HG02870 (cell line): ENCODE data around the gene TTLL7.

ENCODE experiments used
- ATAC-seq: cut with Tn5 transposase; IDR thresholded peaks from one replicate; pipeline ENCODE4 v1.9.1; 2021; ENCODE audit warnings: mild to moderate bottlenecking, moderate library complexity; ENCODE audit not compliant: unreplicated experiment

Gene TTLL7, protein sequence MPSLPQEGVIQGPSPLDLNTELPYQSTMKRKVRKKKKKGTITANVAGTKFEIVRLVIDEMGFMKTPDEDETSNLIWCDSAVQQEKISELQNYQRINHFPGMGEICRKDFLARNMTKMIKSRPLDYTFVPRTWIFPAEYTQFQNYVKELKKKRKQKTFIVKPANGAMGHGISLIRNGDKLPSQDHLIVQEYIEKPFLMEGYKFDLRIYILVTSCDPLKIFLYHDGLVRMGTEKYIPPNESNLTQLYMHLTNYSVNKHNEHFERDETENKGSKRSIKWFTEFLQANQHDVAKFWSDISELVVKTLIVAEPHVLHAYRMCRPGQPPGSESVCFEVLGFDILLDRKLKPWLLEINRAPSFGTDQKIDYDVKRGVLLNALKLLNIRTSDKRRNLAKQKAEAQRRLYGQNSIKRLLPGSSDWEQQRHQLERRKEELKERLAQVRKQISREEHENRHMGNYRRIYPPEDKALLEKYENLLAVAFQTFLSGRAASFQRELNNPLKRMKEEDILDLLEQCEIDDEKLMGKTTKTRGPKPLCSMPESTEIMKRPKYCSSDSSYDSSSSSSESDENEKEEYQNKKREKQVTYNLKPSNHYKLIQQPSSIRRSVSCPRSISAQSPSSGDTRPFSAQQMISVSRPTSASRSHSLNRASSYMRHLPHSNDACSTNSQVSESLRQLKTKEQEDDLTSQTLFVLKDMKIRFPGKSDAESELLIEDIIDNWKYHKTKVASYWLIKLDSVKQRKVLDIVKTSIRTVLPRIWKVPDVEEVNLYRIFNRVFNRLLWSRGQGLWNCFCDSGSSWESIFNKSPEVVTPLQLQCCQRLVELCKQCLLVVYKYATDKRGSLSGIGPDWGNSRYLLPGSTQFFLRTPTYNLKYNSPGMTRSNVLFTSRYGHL

DNA sequence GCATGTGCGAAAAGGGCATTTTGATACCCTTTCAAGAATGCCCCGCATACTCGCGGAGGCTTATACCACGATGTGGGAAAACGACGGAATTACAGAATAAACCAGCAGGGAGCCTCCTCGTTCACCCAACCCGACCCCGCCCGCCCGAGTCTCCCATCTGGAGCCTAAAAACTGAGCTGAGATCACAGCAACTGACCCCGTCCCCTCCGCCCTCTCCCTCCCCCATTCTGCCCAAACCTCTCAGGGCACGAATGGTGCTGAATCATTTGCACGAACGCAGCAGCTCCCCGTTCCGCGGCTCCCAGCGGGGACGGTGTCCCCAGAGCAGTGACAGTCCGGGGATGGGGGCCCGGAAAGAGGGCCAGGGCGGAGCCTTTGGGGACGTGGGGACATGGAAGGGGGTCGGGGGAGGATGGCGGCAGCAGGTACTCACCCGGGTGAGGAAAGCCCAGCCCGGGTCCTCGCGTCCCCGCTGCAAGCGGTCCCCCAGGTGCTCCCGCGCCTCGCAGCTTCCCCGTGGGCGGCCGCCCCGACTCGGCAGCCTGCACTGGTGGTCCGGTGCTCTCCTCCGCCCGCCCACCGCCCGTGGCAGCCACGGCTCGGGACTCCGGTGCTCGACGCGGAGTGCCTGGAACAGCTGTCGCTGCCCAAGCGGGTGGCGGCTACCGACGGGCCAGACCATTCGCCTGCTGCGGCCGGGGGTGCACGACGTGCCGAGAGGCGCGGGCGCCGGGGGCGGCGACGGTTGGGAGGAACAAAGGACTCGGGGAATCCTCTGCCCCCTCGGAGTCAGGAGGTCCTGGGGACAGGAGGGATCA, at the start of gene TTLL7:
TSS of gene TTLL7 (minus strand) at position 635 of the 818 bp plus-strand sequence. CDS start 46,921 bp downstream, outside the sequence.
- ATAC-seq = peak; percentile 90

DNA sequence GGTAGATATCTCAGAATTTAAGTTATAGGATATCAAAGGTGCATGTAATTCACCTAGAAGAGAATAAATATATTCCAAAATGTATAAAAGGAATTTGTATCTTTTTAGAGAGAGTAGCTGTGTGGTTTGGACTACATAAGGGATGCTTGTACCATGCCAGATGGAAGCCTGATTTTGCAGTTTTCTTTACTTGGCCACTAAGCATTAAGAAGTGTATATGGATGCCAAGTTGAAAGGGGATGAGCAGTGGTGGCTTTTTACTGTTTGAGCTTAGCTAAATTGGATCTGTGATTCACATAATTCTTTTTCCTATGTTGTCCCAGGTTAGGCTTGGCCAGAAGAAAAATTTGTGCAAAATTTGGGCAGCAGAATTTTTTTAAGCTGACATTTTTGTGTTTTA, 43.5 kb upstream of the TTLL7 start:
- ATAC-seq = no peak

DNA sequence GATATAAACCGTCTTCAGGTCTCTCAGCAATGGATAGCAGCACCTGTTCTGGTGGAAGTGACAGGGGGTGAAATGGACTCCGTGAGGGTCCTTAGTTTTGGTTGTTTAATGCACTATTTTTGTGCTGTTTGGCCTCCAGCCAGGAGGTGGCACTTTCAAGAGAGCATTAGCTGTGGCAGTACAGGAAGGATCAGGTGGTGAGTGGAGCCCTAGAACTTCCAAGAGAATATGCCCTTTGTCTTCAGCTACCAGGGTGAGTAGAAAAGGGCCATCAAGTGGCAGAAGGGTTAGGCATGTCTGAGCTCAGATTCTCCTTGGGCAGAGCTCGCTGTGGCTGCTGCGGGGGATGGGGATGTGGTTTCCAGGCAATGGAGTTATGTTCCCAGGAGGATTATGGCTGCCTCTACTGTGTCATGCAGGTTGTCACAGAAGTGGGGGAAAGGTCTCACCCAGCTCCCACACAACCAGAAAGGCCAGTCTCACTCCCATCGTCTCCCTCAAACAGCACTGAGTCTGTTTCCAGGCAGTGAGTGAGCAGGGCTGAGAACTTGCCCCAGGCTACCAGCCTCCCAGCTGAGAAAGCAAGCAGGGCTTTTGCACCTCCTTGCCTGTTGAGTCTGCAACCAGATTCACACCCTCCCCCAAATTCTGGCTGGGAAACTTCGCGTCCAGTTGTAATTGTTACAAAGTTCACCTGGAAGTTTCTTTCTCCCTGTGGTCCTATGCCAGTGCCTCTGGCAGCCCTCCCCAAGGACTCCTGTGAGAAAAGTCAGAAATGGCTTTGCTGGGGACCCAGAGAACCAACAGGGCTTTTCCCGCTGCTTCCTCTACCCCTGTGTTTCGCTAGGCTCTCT, 39.1 kb upstream of the TTLL7 start:
- no peak for ATAC-seq

DNA sequence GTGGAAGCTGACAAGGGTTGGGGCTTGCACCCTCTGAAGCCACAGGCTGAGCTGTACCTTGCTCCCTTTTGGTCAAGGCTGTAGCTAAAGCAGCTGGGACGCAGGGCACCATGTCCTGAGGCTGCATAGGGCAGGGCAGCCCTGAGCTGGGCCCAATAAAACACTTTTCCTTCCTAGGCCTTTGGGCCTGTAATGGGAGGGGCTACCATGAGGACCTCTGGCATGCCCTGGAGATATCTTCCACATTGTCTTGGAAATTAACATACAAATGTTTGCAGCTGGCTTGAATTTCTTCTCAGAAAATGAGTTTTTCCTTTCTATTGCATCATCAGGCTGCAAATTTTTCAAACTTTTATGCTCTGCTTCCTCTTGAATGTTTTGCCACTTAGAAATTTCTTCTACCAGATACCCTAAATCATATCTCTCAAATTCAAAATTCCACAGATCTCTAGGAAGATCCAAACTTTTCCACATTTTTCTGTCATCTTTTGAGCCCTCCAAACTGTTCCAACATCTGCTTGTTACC, 32.9 kb upstream of the TTLL7 start:
- no peak for ATAC-seq

DNA sequence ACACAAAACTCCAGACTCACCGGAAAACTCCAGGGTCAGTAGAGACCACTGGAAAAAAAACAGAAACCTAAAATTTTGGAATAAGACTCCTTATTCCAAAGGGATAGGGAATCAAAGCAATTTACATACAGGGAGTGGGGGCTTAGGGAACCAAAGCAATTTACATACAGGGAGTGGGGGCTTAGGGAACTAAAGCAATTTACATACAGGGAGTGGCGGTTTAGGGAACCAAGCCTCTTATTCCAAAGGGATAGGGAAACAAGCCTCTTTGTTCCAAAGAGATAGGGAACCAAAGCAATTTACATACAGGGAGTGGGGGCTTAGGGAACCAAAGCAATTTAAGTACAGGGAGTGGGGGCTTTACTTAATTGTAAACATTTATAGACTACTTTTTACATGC, 28.4 kb upstream of the TTLL7 start:
- ATAC-seq = no peak

DNA sequence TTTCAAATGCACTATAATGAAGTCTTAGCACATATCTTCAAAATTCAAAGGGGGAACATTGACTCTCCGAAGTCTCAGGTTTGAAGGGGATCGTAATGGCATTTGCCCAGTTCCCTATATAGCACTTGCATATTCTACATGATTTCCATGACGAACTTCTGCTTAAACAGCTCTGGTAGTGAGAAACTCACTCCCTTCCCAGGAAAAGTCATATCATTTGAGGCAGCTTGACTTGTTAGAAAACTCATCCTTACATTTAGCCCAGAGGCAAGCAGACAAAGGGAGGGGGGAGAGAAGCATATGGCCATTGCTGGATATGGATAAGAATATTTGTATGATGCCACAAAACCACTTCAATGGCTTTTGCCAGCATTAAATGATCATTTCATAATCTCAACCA, 27.0 kb upstream of the TTLL7 start:
- no peak for ATAC-seq

DNA sequence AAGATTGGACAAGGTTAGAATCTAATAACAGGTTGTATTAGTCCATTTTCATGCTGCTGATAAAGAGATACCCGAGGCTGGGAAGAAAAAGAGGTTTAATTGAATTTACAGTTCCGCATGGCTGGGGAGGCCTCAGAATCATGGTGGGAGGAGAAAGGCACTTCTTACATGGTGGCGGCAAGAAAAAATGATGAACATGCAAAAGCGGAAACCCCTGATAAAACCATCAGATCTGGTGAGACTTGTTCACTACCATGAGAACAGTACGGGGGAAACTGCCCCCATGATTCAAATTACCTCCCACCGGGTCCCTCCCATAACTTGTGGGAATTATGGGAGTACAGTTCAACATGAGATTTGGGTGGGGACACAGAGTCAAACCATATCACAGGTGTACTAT, 22.9 kb upstream of the TTLL7 start:
- no peak for ATAC-seq

DNA sequence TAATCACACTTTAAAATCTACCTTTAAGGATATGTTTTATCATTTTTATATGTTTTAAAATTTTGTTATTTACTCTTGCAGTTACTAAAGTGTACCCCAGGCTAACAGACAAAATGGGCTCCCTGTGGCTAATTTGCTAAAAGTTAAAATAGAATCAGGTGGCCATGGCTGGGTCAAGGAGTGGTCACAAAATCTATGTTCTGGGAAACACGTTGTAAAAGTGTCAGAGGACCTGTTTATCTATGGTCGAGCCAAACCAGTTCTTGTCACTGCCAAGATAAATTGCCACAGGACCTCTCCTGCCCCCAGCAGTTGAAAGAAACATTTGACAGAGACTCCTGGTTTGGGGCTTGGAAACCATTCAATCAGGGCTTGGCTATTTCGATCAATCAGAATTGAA, 21.2 kb upstream of the TTLL7 start:
- no peak for ATAC-seq

DNA sequence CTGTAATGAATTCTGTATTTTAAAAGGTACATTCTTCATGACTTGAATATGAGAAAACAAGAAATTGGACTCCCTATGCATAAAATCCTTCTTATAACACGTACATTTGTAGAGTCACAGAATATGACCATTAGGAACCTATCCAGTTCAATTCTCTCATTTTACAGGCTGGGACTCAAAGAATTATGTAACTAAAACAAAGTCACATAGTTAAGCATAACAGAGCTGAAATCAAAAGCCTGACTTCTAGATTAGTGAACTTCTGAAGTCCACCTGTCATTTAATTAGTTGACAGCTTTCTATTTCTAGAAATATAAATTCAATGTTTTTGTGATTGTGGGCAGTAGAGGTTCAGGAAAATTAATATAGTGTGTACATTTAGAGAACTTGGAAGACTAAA, 20.3 kb upstream of the TTLL7 start:
- ATAC-seq = no peak

DNA sequence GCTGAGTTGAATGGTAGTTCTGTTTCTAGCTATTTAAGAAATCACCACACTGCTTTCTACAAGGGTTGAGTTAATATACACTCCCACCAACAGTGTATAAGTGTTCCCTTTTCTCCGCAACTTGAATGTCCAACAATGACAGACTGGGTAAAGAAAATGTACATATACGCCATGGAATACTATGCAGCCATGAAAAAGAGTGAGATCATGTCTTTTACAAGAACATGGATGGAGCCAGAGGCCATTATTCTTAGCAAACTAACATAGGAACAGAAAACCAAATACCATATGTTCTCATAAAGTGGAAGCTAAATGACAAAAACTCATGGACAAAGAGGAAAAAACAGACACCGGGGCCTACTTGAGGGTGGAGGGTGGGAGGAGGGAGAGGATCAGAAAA, 14.8 kb upstream of the TTLL7 start:
- no peak for ATAC-seq

DNA sequence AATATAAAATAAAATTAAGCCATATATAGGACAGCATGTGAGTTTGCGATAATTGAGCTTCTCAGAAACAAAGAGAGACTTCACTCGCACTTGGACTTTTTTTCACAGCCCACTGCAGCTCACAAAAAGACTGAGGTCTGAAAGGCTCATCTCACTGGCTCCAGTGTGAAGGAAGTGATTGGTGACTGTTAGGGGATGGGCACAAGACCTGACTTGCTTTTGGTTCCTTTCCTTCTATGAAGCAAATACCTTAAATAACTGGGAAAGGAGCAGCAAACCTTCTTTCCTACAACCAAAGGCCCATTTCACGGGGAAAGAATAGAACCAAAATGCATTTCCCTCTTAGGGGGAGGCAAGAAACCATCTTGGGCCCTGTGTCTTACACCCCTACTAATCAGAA, 13.1 kb upstream of the TTLL7 start:
- ATAC-seq = no peak

DNA sequence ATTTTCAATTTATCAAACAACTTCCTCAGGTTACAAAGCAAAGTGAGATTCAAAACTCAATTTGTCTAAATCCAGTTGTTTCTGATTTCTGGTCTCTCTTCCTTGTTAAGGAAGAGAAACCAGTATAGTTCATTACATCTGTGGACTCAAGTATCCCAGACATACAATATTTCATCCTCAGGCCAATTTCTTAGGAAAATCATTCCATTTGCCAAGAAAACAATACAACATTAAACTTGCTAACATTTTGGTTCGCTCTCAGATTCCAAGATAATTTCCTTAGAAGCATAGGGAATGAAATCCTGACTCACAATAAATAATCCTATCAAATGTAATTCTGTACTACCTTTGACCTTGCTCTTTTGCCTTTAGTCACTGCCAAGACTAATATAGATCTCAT, 11.2 kb upstream of the TTLL7 start:
- no peak for ATAC-seq

DNA sequence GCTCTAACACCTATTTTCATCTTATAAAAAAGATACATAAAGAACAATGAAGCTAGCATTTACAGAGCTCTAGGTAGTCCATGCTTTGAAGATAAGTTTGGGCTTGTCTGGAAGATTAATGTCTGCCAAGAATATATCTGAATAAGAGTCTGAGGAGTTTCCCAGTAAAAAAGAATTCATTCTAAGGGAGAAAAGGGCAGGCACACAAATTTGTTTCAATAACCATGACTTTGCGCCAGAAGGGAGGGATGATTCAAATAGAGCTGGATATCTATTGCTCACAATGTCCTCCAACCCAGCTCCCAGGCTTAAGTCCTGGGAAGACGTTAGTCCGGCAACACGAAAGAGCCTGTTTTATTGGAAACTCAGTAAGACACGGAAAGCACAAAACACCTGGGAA, 9.7 kb upstream of the TTLL7 start:
- no peak for ATAC-seq

DNA sequence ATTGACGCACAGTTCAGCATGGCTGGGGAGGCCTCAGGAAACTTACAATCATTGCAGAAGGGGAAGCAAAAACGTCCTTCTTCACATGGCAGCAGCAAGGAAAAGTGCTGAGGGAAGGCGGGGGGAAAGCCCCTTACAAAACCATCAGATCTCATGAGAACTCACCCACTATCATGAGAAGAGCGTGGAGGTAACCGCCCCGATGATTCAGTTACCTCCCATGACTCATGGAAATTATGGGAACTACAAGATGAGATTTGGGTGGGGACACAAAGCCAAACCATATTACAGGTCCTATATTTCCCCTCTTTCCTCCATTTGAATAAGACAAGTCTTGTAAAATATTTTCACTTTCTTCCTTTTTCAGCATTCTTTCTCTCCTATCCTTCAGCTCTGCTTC, 7.7 kb upstream of the TTLL7 start:
- ATAC-seq = no peak

DNA sequence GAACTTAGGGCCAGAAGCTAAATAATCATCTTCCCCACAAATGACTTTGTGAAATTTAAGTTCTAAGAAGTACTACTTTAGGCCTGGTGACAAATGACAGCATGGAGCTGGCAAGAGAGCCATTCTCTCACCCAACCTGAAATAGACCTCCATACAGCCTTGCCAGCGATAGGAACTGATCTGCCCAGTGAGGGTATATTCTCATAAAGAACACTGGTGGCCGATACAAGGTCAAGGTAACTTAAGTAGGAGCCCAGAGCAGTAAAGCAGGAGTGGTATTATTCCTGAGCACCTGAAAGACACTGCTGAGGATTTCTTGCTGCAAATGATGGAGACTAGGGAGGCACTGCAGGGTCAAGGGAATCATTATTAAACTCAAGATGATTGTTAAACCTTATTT, 2.6 kb upstream of the TTLL7 start:
- ATAC-seq = no peak

DNA sequence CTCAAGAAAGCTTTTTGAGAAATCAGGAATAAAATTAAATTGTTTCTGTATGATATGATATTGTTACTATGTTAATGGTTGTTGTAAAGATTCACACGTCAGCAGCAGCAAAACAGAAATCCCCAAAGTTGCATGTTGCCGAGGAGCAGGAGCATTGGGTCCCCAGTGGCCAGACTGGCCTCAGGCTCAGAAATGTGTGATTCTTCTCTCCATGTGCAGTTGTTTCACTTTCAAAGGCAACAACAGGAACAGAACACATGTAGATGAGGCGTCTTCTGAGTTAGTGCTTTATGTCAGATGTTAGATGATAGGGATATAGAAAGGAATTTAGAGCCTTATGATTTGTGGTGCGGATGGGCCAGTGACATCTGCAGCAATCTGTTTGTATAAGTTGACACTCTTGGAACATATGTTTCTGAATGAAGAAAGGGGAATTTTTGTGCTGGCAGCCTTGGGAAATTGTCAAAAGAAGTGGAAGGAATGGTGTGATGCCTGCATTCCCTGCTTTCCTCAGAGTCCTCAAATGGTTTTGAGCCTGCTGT, 2.1 kb upstream of the TTLL7 start:
- ATAC-seq = no peak

DNA sequence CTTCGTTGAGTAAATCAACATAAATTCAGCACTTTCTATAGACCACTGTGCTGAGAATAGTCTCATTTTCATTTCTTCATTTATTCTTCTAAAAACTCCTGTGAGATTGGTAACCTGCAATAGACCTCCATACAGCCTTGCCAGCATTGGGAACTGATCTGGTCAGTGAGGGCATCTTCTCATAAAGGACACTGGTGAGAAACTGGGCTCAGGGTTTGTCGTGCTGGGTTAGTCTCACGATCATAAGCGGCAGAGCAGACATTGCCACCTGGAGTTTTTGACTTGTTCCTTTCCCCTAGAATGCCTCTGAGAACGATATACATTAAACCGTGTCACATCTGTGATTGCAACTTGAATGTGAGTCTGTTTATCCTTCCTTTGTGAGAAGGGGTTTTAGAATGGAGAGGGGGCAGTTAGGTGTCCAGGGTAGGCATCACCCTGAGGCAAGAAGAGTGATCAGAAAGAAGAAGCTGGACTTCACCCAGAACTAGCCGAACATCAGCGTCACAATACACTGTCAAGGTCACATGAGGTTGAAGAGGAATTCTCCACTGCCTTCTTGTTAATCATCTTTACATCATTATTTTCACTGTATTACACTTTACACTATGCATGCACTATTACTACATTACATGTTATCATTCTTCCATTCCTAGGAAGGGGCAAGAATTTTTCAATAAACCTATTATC, 1.4 kb upstream of the TTLL7 start:
- ATAC-seq = no peak

DNA sequence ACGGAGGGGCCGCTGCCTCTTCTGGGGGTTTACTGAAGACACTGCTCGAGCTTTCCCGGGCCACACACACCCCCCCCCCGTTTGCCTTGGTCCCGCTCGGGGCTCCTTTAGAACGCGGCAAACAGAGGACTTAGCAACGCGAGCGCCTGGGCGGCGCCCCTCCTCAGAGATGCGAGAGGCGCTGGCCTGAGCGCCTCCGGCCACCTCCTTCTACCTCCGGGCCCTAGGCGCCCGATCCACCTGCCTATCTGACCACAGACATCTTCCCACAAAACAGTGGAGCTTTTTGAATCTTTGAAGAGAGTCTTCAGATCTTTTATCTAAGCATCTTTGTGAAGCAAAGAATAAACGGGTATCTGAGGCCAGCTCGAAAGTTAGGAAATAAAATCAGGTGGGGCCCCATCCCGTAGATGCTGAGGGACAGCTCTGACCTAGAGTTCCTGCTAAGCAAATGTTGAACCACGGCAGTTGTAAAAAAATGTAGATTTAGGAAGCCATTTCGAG, 436 bp upstream of the TTLL7 start:
- ATAC-seq = peak; percentile 72

DNA sequence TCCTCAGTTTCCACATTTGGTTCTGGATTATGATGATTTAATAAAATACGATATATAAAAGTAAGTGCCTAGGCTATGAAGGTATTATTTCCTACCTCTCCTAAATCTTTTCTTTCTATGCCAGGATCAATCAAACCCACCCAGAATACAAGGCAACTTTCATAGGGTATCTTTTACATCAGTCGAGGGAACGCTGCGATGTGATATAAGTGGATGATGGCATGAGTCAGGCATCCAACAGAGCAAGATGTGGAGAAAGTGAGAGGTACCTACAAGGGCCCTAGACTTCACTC, 781 bp downstream of the TTLL7 start:
- no peak for ATAC-seq
